HG03432 (cell line): ENCODE measurements around the gene DPY19L1.
A peak's percentile ranks its signal among the peaks of the same experiment; 100 is the strongest.
"Not testable (repeated sequence)": the region's sequence is repeated elsewhere in the genome, so short reads cannot be mapped to it uniquely, and the experiment has no call there.

Experiments used
- ATAC-seq: cut with Tn5 transposase; IDR thresholded peaks from one replicate; pipeline ENCODE4 v1.9.1; 2021; ENCODE audit warnings: mild to moderate bottlenecking, moderate library complexity; ENCODE audit not compliant: unreplicated experiment

DPY19L1 gene

DNA sequence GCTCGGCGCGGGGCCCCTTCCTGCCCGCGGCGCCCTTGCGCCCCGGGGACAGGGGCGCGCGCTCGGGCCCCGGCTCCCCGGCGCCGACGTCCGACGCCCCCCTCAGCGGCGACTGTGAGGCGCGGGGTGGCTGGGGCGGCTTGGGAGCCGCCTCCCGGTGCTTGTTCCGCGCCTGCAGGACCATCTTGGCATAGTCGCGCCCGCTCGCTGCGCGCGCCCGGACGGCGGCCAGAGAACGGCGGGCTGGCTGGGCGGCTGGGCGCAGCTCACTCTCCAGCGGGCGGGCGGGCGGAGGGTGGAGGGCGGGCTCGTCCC lies at the start of gene DPY19L1:
TSS of gene DPY19L1 (minus strand) at position 275 of the 315 bp plus-strand sequence. CDS start at position 184, 91 bp downstream.
- ATAC-seq, result peak; percentile 30

DNA sequence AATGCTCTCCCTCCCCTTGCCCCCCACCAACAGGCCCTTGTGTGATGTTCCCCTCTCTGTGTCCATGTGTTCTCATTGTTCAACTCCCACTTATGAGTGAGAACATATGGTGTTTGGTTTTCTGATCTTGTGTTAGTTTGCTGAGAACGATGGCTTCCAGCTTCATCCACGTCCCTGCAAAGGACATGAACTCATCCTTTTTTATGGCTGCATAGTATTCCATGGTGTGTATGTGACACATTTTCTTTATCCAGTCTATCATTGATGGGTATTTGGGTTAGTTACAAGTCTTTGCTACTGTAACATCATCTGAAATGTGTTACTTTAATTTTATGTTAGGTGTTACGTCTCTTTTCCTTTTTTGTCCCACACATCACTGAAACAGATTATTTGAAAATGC lies 42.2 kb upstream of the DPY19L1 start:
- ATAC-seq, result not testable (repeated sequence)

DNA sequence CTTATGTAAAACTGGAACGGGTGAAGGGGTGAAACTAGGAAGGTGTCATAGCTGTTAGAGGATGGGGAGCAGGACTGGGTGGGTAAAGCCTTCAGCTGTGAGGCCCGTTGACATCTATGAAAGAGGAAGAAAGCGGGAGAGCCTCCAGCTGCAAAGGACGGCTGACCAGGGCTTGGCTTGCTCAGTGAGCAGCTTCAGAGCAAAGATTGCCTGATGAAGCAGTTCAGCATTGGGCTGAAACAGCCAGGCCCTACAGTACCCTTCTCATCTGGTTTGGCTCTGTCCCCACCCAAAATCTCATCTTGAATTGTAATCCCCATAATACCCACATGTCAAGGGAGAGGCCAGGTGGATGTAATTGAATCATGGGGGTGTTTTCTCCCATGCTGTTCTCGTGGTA lies 36.7 kb upstream of the DPY19L1 start:
- ATAC-seq, result not testable (repeated sequence)

DNA sequence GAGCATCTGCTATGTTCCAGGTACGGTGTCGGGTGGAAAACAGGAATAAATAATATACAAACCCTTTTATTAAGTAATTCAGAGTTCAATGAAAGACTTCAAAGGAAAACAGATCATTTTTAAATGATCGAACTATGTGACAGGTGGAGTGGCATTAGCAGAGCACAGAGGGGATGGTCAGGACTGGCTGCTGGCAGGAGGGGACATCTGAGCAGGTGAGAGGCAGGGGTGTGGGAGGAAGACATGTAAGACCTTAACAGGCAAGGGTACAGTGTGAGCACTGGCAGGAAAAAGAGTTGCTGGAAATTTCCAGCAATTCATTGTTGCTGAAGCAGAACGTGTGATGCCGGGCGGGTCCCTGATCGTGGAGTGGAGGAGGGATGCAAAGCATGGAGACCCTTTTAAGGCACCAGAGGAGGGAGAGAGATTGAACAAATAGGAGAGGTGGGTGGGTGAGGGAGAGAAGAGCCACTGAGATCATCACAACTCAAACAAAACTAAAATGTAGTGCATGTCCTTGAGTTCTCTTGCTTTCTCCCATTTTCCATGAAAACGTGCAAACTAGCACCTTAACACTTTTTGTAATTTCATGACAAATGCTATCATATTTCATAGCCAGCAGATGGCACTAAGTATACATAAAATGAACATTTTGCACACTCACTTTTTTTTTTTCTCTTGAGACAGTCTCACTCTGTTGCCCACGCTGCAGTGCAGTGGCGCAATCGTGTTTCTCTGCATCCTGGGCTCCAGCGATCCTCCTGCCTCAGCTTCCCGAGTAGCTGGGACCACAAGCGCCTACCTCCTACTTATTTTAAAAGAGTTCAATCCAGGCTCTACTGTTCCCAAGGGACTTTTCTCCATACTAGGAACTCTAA lies 35.9 kb upstream of the DPY19L1 start:
- peak; percentile 54 for ATAC-seq

DNA sequence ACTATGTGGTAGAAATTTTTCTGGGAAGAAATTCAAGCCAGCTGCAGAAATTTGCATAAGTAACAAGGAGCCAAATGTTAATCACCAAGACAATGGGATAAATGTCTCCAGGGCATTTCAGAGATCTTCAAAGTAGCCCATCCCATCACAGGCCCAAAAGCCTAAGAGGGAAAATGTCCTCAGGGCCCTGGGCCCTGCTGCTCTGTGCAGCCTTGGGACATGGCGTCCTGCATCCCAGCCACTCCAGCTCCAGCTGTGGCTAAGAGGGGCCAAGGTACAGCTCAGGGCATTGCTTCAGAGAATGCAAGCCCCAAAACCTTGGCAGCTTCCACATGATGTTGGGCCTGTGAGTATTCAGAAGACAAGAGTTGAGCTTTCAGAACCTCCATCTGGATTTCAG lies 31.8 kb upstream of the DPY19L1 start:
- not testable (repeated sequence) for ATAC-seq

DNA sequence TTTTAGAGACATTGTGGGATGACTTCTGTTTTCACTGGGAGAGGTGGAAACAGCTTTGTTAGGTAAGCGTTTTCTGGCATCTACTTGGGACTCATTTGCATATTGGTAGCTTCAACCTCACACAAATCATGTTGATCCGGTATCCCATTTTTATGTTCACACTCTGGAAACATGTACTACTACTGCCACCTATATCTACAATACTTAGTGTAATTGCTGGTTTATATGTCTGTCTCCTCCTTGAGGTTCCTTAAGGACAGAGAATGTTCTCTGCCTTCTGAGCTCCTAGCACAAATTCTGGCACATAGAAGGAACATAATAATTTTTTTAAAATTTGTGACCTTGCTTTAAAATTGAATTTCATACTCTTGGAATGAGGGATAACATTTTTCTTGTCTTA lies 28.1 kb upstream of the DPY19L1 start:
- not testable (repeated sequence) for ATAC-seq

DNA sequence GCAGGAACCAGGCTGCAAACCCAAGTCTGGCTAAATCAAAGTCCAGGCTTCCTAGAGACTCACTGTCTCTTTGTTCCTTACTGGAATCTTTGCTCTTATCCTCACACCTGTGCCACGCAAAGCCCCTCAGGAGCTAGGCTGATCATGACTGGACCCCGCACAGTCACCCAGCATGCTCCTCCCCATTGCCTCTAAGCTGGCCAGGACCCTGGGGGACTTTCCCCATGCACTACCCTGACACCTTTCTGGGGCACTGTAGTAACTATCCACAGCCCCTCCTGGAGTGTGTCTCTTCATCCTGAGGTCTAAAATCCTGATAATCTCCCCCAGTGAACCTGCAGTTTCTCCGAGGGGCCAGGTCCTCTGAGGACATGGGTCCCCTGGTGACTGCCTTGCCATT lies 21.3 kb upstream of the DPY19L1 start:
- ATAC-seq, result not testable (repeated sequence)

DNA sequence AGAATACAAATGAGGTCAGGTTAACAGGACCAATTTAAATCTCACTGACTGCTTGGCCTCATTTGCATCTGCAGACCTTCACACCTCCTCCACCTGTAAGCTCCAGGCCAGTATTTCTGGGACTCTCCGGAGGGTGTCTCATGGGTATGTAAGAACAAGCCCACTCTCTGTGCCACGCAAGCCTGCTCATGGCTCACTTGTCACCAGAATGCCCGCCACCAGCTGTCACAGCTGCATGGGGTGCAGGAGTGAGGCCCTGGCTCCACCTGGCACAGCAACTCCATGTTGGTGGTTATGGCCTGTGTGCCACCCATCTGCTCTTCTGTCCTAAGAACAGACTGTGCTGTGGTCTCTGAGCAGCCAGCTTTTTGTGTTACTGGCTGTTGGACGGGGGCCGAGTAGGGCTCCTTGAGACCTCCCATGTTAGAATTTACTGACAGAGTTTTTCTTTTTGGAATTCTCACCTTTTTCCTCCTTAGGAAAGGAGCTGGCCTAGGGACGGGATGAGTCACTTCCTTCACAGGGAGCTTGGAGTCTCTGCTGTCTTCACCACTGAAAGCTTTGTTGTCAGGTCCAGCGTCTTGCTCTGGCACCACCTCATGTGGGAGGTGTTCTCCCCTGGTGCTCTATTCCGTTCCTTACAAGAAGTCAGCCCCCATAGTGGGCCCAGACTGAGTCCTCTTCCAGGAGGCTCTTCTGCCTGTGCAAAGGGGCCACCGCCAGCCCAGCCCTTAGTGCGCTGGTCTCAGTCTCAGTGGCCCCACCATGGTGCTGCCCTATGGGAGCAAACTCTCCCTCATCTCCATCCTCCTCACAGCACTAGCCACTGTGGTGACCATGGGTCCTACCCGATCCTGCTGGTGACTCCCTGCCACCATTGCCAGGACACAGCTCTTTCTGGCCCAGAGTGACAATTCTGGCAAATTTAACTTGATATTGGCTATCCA lies 20.5 kb upstream of the DPY19L1 start:
- not testable (repeated sequence) for ATAC-seq

DNA sequence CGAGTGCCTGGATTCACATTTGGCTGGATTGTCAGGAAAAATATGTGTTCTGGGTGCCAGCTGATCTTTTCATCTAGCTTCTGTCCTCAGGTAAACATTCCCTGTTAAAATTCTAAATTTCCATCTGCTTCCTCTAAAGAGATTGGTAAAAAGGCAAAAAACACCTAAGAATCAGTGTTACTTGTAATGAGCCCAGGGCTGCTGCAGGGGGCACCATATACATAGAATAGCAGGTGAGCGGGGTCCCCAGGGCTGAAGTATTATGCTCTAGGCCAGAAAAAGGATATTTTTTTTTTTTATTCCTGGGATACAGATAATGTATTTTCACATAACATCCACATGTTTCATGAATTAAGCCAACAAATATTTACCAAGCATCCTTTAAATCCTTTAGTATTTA lies 18.4 kb upstream of the DPY19L1 start:
- ATAC-seq, result peak; percentile 58

DNA sequence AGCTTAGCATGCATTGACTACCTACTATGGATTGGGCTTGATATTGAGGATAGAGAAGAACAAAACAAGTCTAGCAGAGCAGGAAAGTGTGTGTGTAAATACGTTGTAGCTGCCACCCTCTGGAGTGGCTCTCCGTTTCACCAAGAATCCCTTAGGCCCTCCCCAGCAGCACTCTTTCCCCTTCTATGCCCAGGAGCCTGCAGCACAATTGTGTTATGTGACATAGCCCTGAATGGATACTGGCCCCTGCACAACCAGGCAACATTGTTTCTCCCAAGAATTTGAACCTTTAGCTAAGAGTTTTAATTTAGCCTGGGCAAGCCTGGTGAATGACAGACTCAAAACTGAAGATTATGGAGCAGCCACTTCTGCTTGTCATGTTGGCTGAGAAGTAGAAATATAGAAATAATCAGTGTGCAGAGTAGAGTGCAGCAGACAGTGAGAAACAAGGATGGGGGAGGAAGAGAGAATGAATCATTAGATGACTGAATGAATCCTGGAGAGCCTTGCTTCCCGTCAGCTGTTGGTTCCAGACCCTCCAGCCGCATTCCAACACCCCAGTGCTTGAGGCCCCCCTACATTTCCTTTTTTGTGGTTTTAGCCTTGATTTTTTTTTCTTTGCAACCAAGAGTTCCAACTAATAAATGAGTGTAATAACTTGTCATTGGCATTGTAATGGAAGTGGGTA lies 16.3 kb upstream of the DPY19L1 start:
- not testable (repeated sequence) for ATAC-seq

DNA sequence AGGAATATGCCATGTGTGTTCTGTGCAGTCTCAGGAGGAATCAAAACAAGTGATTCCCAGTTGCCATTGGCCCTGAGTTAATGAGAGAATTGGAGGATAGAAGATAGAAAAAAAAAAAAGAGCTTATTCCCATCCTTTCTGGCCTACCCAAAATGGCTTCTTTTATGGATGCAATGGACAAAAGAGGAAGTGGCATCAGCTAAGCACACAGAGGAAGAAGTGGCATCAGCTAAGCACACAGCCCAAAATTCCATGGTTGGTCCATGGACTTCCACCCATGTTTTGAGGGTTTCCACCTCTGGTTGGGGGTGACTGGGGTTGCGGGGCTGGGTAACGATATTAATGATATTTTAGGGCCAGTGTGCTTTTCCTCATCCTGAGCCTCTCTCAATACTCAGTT lies 11.1 kb upstream of the DPY19L1 start:
- not testable (repeated sequence) for ATAC-seq

DNA sequence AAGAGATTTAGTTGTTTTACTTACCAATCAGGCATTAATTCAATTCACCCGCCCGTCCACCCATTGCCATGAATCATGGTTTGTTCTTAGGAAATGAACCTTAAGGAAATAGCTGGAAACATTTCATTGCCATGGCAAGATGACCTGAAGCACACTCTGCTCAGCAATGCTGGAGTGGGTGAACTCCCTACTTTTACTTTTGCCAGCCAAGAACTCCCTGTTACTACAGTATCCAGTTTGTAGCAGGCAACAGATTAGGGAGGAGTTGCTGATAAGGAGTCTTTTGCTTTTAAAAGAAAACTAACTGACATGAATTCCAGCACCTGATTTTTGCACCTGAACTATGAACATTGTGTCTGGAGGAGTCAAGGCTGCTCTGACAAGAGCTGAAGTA lies 10.6 kb upstream of the DPY19L1 start:
- not testable (repeated sequence) for ATAC-seq

DNA sequence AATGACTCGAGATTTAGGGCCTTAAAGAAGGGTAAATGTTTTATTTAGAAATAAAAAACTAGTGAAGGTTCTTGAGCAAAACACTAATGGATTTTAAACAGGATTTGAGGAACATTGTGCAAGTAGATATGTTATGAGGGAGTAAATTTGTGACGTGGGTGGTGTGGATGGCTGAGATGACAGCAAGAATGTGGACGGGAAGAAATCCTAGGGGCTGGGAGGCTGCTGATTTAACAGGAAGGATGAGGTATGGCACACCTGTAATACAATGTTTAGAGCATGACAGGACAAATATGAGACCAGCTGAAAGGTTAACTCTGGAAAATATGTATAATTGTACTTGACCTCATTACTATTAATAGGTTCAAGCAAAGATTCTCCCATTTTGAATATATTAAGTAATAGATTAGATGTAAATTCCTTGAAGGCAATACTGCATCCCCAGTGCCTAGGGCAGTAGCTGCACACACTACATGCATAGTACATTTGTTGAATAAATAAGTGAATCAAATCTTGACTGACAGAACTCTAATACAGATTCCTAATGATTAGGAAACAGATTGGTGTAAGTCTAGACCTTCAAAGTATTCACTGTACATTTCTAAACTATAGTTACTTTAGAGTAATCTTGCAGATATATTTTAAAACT lies 10.1 kb upstream of the DPY19L1 start:
- not testable (repeated sequence) for ATAC-seq

DNA sequence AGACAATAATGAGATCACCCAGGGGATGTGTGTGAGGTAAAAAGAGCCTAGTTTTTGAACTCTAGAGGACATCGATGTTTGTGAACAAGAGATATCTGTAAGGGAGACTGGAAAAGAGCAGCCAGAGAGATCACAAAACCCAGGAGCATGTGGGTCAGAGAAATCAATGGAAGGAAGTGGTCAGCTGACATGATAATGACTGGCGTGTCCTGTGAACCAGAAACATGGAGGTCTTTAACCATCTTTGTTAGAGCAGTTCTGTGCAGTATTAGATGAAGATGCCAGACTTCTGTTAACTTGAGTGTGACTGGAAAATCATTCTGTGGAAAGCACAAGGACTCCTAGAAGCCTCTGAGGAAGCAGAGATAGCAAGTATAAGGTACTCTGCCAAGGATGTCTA lies 6.0 kb upstream of the DPY19L1 start:
- not testable (repeated sequence) for ATAC-seq

DNA sequence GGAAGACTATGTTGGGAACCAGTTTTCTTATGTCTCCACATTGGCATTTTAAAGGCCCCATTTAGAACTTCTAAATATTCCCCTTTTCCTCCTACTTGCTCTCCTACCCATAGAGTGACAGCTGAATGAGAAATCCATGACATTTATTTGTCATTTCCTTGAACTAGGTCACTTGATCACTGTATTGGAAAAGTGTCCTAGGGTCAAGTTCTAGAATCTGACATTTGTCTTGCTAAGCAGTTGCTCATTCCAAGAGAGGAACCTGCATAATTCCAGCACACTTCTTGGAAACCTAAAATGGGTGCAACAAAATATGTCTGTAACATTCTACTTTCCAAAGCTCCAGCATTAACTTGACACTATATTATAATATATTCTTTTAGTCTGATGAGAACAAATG lies 3.6 kb upstream of the DPY19L1 start:
- no peak for ATAC-seq

DNA sequence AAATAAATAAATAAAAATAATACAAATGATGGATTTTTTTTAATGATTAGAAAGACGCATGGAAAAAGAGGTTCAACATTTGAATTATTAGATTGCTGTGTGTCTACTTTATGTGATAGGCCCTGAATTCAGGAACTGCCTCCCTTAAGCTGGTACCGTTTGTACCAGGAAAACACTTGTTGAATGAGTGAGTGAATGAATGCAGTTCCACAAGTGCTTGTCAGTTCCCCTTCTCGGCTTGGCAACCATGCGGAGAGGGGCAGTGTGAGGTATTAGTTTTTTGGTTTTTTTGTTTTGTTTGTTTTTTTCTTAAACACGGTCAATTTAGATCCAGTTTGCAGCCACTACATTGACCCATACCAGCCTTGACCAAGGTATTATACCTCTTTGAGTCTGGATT lies 2.1 kb upstream of the DPY19L1 start:
- no peak for ATAC-seq

DNA sequence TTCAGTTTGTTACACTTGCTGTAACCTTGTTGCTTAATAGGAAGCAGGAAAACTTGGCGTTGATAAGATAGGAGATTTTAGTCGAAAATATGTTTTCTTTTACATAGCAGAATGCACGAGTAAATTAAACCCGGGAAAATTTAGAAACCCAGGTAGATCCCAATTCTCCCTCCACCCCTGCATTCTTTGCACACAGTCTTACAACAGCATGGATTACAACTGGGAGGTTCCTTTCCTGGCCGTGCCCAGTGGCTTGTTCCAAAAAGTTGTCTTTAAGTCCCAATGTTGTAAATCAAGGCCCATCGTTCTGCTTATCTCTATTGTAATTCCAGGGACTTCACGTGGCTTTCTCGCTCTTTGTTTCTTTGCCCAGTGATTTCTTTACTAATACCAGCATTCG lies 1.1 kb upstream of the DPY19L1 start:
- ATAC-seq, result no peak

DNA sequence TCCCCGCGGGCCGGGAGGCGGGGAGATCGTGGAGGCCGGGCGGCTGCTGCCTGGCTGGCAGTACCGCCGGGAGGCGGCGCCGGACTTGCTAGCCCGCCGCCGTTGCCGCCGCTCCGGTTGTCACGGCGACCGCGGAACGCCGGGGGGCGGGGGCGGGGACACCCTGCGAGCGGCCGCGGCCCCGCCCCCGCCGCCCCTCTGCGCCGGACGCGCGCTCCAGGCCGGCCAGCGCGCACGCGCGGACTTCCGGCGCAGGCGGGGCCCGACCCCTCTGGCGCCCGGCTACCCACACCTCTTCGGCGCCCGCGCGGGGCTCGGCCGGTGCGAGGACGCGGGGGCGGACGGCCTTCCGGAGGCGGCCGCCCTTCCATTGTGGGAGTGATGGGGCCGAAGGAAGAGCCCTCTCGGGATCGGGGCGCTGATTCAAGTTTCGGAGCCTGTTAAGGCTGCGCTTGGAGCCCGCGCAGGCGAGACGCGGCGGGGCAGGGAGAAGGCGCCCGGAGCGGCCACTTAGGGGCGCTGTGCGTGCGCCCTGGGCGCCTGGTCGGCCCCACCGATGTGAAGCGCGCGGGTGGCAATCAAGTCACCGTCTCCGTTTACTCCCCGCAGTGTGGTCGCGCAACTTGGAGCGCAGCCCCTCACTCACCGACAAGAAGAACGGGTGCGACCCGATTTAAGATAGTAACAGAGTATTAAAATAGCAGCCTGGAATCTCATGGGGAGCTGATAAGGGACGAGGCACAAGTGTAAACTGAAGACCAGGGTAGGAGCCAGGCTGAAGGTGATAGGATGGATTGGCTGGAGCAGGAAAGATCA lies 449 bp upstream of the DPY19L1 start:
- peak; percentile 89 for ATAC-seq

DNA sequence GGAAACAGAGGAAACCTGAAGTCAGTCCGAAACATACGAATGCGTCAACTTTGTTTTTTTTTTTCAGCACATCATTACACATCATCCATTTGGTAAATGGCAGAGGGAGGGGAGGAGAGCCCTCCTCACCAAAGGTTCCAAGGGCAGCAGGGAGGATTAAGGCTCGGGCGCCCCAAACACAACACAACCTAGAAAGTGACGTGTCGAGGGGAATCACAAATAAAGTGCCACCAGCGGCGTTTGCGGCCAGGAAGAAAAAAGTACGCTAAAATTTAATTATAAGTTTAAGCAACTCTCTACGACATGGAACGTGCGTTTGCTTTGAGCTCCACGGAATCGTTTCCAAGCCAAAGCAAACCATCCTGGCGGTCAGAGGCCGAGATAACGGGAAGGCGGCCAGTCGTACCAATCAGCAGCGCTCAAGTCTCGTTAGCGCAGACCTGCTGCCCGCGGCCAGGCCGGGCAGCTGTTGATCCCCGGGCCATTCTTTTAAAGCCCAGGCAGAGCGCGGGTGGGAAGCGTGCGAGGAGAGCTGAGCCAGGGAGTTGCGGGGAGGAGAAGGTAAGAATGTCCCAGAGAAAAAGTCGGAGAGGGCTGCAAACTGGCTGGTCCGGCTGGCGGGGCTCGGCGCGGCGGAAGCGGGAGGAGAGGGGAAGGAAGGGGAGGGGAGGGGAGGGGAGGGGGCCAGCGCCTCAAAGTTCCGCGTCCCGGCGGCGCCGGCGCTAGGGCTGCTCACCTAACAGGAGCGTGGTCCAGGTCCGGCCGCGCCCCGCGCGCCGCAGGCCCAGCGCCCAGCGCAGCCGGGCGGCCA lies 719 bp downstream of the DPY19L1 start:
- ATAC-seq, result peak; percentile 24
